ENCODE results near the gene LAMP5.

Gene LAMP5

DNA sequence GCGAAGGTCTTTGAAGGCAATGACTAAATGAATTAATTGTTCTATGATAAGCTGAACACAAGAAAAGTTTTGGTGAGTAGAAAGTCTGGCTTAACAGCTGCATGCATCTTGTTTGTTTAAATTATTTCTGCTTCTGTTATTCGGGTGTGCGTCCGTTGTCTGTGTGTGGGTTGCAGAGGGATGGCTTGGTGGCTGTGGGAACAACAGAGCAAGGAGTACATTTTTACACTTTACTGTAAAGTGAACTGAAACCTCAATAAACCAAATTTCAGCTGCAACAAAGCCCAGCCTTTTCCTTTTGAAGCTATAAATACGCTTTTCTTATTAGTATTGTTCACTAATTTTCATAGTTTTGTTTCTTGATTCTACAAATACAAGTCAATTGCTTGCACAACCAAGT, 3.5 kb upstream of the LAMP5 start:
- DNase-seq: no peak
- no peaks in the 10 kb centered on the region for H3K36me3 ChIP-seq
- TF ChIP-seq, protein P1, sequence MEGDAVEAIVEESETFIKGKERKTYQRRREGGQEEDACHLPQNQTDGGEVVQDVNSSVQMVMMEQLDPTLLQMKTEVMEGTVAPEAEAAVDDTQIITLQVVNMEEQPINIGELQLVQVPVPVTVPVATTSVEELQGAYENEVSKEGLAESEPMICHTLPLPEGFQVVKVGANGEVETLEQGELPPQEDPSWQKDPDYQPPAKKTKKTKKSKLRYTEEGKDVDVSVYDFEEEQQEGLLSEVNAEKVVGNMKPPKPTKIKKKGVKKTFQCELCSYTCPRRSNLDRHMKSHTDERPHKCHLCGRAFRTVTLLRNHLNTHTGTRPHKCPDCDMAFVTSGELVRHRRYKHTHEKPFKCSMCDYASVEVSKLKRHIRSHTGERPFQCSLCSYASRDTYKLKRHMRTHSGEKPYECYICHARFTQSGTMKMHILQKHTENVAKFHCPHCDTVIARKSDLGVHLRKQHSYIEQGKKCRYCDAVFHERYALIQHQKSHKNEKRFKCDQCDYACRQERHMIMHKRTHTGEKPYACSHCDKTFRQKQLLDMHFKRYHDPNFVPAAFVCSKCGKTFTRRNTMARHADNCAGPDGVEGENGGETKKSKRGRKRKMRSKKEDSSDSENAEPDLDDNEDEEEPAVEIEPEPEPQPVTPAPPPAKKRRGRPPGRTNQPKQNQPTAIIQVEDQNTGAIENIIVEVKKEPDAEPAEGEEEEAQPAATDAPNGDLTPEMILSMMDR (IDR thresholded peaks at IDR 0.05): no peak
- H3K27me3 ChIP-seq: peaks cover 0 to 58% of the 10 kb centered on the region in 2 donors
- intact Hi-C loops (cut with DNase I; ENCODE audit: low total_unique reads): no loop called here
- no peak overlapping the region for H3K27ac ChIP-seq
- peaks cover 0 to 35% (median 28%) of the 10 kb centered on the region in 4 donors for H3K4me1 ChIP-seq
- H3K9me3 ChIP-seq: no peaks in the 10 kb centered on the region
- H3K4me3 ChIP-seq: no peak overlapping the region

DNA sequence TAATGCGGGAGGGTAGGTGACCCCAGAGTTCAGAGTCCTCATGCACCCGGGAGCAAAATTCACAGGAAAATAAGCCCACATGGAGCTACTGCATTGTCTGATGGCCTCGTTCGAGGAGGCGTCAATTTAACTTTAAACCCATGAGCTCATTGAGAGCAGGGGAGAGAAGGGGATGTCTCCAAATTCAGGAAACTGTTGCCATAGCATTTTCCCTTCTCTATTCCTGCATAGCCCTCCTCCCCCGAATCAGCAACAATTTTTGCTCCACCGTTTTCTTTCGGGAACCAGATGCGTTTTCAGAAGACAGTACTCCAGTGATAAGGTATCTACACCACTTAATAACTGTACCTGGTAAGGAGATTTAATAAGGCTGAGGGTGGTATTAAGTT, 324 bp upstream of the LAMP5 start:
- TF ChIP-seq, protein P1 (IDR thresholded peaks at IDR 0.05): no peak
- intact Hi-C loops (cut with DNase I; ENCODE audit: low total_unique reads): no loop called here
- no peak for DNase-seq
- Histone ChIP-seq H3K27ac (no peak overlapping the region), H3K4me1 (peaks cover 0 to 25% (median 22%) of the 10 kb centered on the region in 4 donors), H3K36me3 (no peaks in the 10 kb centered on the region), H3K27me3 (peaks cover 0 to 53% of the 10 kb centered on the region in 2 donors), H3K4me3 (no peak overlapping the region), H3K9me3 (no peaks in the 10 kb centered on the region)

DNA sequence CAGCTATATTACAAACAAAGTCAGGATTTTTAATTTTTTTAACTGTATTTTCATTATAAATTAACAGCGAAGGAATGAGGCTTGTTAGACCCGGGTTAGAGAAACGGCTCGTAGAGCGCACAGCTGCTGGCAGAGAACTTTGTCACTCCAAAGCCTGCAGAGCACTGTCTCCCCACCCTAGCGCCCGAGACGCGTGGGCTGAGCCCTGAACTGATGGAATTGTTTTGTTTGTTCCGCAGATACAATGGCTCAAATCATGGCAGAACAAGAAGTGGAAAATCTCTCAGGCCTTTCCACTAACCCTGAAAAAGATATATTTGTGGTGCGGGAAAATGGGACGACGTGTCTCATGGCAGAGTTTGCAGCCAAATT, 810 bp downstream of the LAMP5 start:
- Histone ChIP-seq H3K27me3 (peaks cover 0 to 50% of the 10 kb centered on the region in 2 donors), H3K4me3 (peak overlapping the region in 1 of 2 donors; percentile 36), H3K36me3 (no peaks in the 10 kb centered on the region), H3K4me1 (peaks cover 0 to 25% (median 22%) of the 10 kb centered on the region in 4 donors), H3K27ac (no peak overlapping the region), H3K9me3 (no peaks in the 10 kb centered on the region)
- TF ChIP-seq, protein P1 (IDR thresholded peaks at IDR 0.05): no peak
- DNase-seq: no peak
- intact Hi-C loops (cut with DNase I; ENCODE audit: low total_unique reads): no loop called here

DNA sequence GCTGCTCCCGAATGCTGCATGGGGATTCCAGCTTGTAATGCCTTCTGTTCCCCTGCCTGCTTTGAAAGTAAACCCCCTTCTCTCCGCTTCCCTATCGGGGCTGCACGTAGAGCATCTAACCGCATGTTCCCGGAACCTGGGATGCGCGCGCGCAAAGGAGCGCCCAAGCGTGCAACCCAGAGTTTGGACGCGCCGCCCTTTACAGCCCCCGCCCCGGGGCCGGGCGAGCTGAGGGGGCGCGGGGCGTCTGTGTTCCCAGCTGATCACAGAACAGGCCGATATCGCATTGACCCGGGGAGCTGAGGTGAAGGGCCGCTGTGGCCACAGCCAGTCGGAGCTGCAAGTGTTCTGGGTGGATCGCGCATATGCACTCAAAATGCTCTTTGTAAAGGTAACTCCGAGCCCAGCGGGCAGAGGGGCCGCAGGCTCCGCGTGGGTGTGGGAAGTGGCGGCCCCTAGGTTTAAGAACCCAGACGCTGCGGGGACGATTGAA, 1.4 kb downstream of the LAMP5 start:
- TF ChIP-seq, protein P1 (IDR thresholded peaks at IDR 0.05): no peak
- no peak for DNase-seq
- Histone ChIP-seq H3K36me3 (no peaks in the 10 kb centered on the region), H3K9me3 (no peaks in the 10 kb centered on the region), H3K4me1 (peaks cover 0 to 25% (median 22%) of the 10 kb centered on the region in 4 donors), H3K27ac (no peak overlapping the region), H3K4me3 (no peak overlapping the region), H3K27me3 (peaks cover 0 to 47% of the 10 kb centered on the region in 2 donors)
- intact Hi-C loops (cut with DNase I; ENCODE audit: low total_unique reads): no loop called here

DNA sequence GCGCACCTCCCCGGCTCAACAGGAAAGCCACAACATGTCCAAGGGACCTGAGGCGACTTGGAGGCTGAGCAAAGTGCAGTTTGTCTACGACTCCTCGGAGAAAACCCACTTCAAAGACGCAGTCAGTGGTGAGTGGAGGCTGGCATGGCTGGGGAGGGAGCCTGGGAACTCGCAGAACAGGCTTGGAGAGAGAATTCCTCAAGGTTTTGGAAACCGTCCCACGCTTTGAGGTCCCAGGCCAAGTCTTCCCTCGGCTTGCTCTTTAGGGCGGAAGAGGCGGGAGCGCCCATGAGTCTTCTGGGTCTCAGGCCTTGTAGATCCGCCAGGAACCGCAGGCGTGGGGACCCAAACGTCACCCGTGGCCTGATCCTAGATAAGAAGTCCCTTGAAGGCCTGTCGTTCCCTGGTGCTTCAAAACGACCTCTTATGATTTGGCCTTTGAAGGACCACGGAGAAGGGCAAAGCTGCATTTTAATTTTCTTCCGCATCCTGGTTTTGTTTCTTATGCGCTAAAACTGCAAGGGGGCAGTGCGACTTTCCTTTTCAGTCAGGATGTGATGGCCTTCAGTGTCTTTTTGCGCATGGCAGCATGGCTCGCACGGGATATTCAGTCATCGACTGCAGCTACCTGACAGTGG, 2.0 kb downstream of the LAMP5 start:
- Histone ChIP-seq H3K4me1 (peaks cover 0 to 25% (median 22%) of the 10 kb centered on the region in 4 donors), H3K9me3 (no peaks in the 10 kb centered on the region), H3K27ac (no peak overlapping the region), H3K36me3 (no peaks in the 10 kb centered on the region), H3K27me3 (peaks cover 0 to 53% of the 10 kb centered on the region in 2 donors), H3K4me3 (no peak overlapping the region)
- DNase-seq: no peak
- intact Hi-C loops (cut with DNase I; ENCODE audit: low total_unique reads): no loop called here
- TF ChIP-seq, protein P1 (IDR thresholded peaks at IDR 0.05): no peak

Data from tibial artery (tissue), 4 donors.